Caco-2 (cell line): ENCODE results near the gene TLK1. TPM values are rescaled to one million over a fixed set of nuclear protein-coding genes. Genes with fewer than 3 reads are reported as not detected.

Source experiments
- BruUV-seq: library from RNA; stranded (reverse); fragments of 400-500 nt; replicated peaks from 2 replicates; lab custom pipeline; 2021; lab: Mats Ljungman, UMichigan
- CTCF ChIA-PET: fragments of 300-600 bp; sonication (Branson Sonifier 250); formaldehyde crosslinking; loops from one replicate; lab custom pipeline; 2022; ENCODE audit warnings: antibody characterized with exemption; lab: Charles Lee
- POLR2A ChIA-PET: fragments of 300-600 bp; sonication (Branson Sonifier 250); formaldehyde crosslinking; loops from one replicate; lab custom pipeline; 2022; ENCODE audit warnings: antibody characterized with exemption; lab: Charles Lee
- DNase-seq, 2 experiments: peaks; one replicate each; pipeline versions ENCODE4 v3.0.0 to v3.0.0-alpha.2; 2020 to 2022
- H3K27me3 ChIP-seq: replicated peaks from 2 replicates; pipeline ENCODE4 v1.6.0; 2011; ENCODE audit warnings: low read length; ENCODE audit not compliant: control insufficient read depth, insufficient read depth
- H3K36me3 ChIP-seq: 2 replicates; pipeline ENCODE4 v1.5.1; 2011; ENCODE audit warnings: low read length; ENCODE audit not compliant: control insufficient read depth, insufficient read depth
- H3K4me1 ChIP-seq: fragments of 250-450 bp; sonication (Bioruptor Pico); 2 replicates; pipeline ENCODE4 v1.5.1; 2020; ENCODE audit warnings: mild to moderate bottlenecking
- H3K4me3 ChIP-seq: 2 replicates; pipeline ENCODE4 v1.5.1; 2011; ENCODE audit warnings: low read depth, mild to moderate bottlenecking, control low read depth, low read length
- H3K9me3 ChIP-seq: fragments of 250-450 bp; sonication (Bioruptor Pico); 2 replicates; pipeline ENCODE4 v1.5.1; 2020; ENCODE audit warnings: mild to moderate bottlenecking, moderate library complexity
- H3K27ac Mint-ChIP-seq: one replicate; pipeline ENCODE4 v1.8.0; 2022; ENCODE audit warnings: mixed read lengths; ENCODE audit not compliant: unreplicated experiment
- H3K27me3 Mint-ChIP-seq: one replicate; pipeline ENCODE4 v1.8.0; 2022; ENCODE audit warnings: mixed read lengths; ENCODE audit not compliant: insufficient read depth, unreplicated experiment
- H3K36me3 Mint-ChIP-seq: one replicate; pipeline ENCODE4 v1.8.0; 2022; ENCODE audit warnings: mild to moderate bottlenecking, mixed read lengths; ENCODE audit not compliant: insufficient read depth, unreplicated experiment
- H3K4me1 Mint-ChIP-seq: one replicate; pipeline ENCODE4 v1.8.0; 2022; ENCODE audit warnings: low read depth, mixed read lengths; ENCODE audit not compliant: unreplicated experiment
- H3K4me3 Mint-ChIP-seq: one replicate; pipeline ENCODE4 v1.8.0; 2022; ENCODE audit warnings: mild to moderate bottlenecking, moderate library complexity, mixed read lengths; ENCODE audit not compliant: unreplicated experiment
- H3K9me3 Mint-ChIP-seq: one replicate; pipeline ENCODE4 v1.8.0; 2022; ENCODE audit warnings: mixed read lengths; ENCODE audit not compliant: unreplicated experiment
- intact Hi-C: fragments of 100-400 bp; cut with micrococcal nuclease; formaldehyde crosslinking; loops from one replicate; pipeline ENCODE4 v1.10.0; 2022; ENCODE audit not compliant: unreplicated experiment
- total RNA-seq: library from RNA; stranded (reverse); gene quantifications from 2 replicates; pipeline ENCODE4 v1.2.3, GENCODE V29; 2022
- TF ChIP-seq, protein P1 (sequence below), 2 experiments: fragments of 200-600 bp in 1 of 2; IDR thresholded peaks; 1 replicate in 1 of 2; 2 replicates in 1 of 2; pipeline versions ENCODE4 v1.5.1 to v1.8.0; 2011 to 2022; ENCODE audit warnings: antibody characterized with exemption in 1 of 2, control low read depth in 1 of 2, inconsistent platforms in 1 of 2, low read depth in 1 of 2, low read length in 1 of 2, mild to moderate bottlenecking in 1 of 2, moderate library complexity in 1 of 2; ENCODE audit not compliant: insufficient read depth in 1 of 2, severe bottlenecking in 1 of 2, unreplicated experiment in 1 of 2

TLK1 gene
- total RNA-seq, 1 experiment from 2014 or later, result 85.1 TPM

DNA sequence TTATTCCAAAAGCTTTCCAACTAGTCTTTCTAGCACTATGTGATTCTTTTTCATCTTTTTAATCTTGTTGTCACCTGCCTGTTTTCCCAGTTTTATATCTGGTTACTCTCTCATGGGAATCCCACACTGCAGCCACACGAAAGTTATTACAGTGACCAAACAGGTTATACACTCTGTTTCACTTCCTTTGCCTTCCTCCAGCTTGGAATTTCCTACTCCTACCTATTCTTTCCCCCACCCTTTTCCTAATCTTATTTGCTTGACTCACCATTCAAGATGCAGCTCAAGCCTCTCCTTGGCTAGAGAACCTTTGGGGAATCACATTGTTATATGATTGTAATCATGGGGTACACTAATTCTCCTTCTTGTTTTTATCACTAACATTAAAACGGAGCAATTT lies 13.4 kb upstream of the TLK1 start:
- POLR2A ChIA-PET, result interaction anchor here (0.6 kb wide), 1 partner anchor 15 kb away, joined by 3 read pairs; no protein-coding TSS in a partner anchor
- intact Hi-C loops, result no loop called here
- Mint-ChIP-seq H3K9me3 (no peaks in the 10 kb centered on the region), H3K4me1 (peaks cover 12% of the 10 kb centered on the region), H3K36me3 (no peaks in the 10 kb centered on the region), H3K27me3 (no peaks in the 10 kb centered on the region), H3K4me3 (no peak overlapping the region), H3K27ac (no peak overlapping the region)
- Histone ChIP-seq H3K9me3 (no peaks in the 10 kb centered on the region), H3K4me1 (peaks cover 4% of the 10 kb centered on the region; the same call in 1 of the 2 replicates), H3K4me3 (no peak overlapping the region), H3K27me3 (no peaks in the 10 kb centered on the region), H3K36me3 (no peaks in the 10 kb centered on the region)
- no TSS peak for BruUV-seq
- CTCF ChIA-PET, result no interaction called here
- TF ChIP-seq, protein P1, sequence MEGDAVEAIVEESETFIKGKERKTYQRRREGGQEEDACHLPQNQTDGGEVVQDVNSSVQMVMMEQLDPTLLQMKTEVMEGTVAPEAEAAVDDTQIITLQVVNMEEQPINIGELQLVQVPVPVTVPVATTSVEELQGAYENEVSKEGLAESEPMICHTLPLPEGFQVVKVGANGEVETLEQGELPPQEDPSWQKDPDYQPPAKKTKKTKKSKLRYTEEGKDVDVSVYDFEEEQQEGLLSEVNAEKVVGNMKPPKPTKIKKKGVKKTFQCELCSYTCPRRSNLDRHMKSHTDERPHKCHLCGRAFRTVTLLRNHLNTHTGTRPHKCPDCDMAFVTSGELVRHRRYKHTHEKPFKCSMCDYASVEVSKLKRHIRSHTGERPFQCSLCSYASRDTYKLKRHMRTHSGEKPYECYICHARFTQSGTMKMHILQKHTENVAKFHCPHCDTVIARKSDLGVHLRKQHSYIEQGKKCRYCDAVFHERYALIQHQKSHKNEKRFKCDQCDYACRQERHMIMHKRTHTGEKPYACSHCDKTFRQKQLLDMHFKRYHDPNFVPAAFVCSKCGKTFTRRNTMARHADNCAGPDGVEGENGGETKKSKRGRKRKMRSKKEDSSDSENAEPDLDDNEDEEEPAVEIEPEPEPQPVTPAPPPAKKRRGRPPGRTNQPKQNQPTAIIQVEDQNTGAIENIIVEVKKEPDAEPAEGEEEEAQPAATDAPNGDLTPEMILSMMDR (IDR thresholded peaks at IDR 0.05; ENCODE audit: insufficient read depth in 1 of 2, low read depth in 1 of 2, low read length in 1 of 2, severe bottlenecking in 1 of 2, unreplicated experiment in 1 of 2), result no peak
- no peak for DNase-seq

DNA sequence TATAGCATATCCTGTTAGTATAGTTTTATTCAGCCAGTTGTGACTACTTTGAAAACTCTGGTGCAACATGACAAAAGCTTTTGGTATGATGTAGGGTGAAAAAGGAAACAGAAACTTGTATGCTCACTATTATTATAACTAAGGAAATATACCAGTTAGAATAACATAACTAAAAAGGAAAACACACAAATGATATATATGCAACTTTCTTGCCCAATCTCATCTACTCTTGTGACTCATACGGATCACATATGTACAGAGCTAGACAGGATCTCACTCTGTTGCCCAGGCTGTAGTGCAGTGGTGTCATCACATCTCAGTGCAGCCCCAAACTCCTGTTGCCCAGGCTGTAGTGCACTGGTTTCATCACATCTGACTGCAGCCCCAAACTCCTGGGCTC lies 12.4 kb upstream of the TLK1 start:
- Mint-ChIP-seq H3K4me1 (peaks cover 17% of the 10 kb centered on the region), H3K36me3 (no peaks in the 10 kb centered on the region), H3K9me3 (no peaks in the 10 kb centered on the region), H3K27ac (no peak overlapping the region), H3K27me3 (no peaks in the 10 kb centered on the region), H3K4me3 (no peak overlapping the region)
- H3K9me3 ChIP-seq, result no peaks in the 10 kb centered on the region
- BruUV-seq, result no TSS peak
- peaks cover 6% of the 10 kb centered on the region; the same call in 1 of the 2 replicates for H3K4me1 ChIP-seq
- H3K36me3 ChIP-seq, result no peaks in the 10 kb centered on the region
- DNase-seq, result no peak
- intact Hi-C loops, result no loop called here
- no peaks in the 10 kb centered on the region for H3K27me3 ChIP-seq
- CTCF ChIA-PET, result no interaction called here
- no peak overlapping the region for H3K4me3 ChIP-seq
- TF ChIP-seq, protein P1 (IDR thresholded peaks at IDR 0.05; ENCODE audit: insufficient read depth in 1 of 2, low read depth in 1 of 2, low read length in 1 of 2, severe bottlenecking in 1 of 2, unreplicated experiment in 1 of 2), result no peak
- POLR2A ChIA-PET, result no interaction called here

DNA sequence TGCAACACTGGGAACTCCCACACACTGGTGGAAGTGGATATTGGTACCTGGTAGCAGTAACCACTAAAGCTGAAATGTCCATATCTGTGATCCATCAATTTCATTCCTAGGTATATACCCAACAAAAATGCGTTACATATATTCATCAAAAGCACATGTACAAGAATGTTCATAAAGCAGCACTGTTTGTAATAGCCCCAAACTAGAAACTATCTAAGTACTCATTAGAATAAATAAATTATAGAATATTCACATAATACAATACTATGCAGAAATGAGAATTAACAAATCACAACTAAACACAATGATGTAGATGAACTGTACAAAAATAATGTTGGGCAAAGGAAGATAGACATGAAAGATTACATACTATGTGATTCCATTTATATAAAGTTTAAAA lies 11.1 kb upstream of the TLK1 start:
- no TSS peak for BruUV-seq
- Histone ChIP-seq H3K36me3 (no peaks in the 10 kb centered on the region), H3K4me1 (peaks cover 17% of the 10 kb centered on the region), H3K4me3 (no peak overlapping the region), H3K27me3 (no peaks in the 10 kb centered on the region), H3K9me3 (no peaks in the 10 kb centered on the region)
- Mint-ChIP-seq H3K27ac (no peak overlapping the region), H3K27me3 (no peaks in the 10 kb centered on the region), H3K36me3 (no peaks in the 10 kb centered on the region), H3K4me1 (peaks cover 27% of the 10 kb centered on the region), H3K9me3 (no peaks in the 10 kb centered on the region), H3K4me3 (no peak overlapping the region)
- ChIA-PET POLR2A (no interaction called here), CTCF (no interaction called here)
- TF ChIP-seq, protein P1 (IDR thresholded peaks at IDR 0.05; ENCODE audit: insufficient read depth in 1 of 2, low read depth in 1 of 2, low read length in 1 of 2, severe bottlenecking in 1 of 2, unreplicated experiment in 1 of 2), result no peak
- no peak for DNase-seq
- intact Hi-C loops, result no loop called here
